PC-3 (cell line): ENCODE measurements around the gene DHDH.
"Not testable (repeated sequence)": the region's sequence is repeated elsewhere in the genome, so short reads cannot be mapped to it uniquely, and the experiment has no call there.

Experiments used
- CTCF ChIP-seq: fragments of 300-600 bp; sonication (generic); conservative IDR thresholded peaks from 2 replicates; pipeline ENCODE4 v1.5.1; 2017; ENCODE audit warnings: antibody characterized with exemption, low read depth, mild to moderate bottlenecking, low read length
- EZH2phosphoT487 ChIP-seq: fragments of 300-600 bp; sonication (generic); IDR thresholded peaks from 2 replicates; pipeline ENCODE4 v1.6.1; 2018; ENCODE audit warnings: mild to moderate bottlenecking, antibody characterized with exemption, low read length, borderline replicate concordance

GRCh38 chr19:48919271-48919670 is 14.2 kb upstream of the DHDH start:
- TF ChIP-seq EZH2phosphoT487, CTCF: not testable (repeated sequence)
